ENCODE data around the gene WNT9A.
"Not testable (repeated sequence)": the region's sequence is repeated elsewhere in the genome, so short reads cannot be mapped to it uniquely, and the experiment has no call there.

WNT9A gene

GRCh38 chr1:227923353-227924167 is 24.2 kb downstream of the WNT9A start:
- DNase-seq, result no peak

GRCh38 chr1:227922501-227923352 is 25.0 kb downstream of the WNT9A start:
- no peak for DNase-seq

GRCh38 chr1:227921461-227922185 is 26.1 kb downstream of the WNT9A start:
- no peak for DNase-seq

GRCh38 chr1:227920896-227921295 is 26.8 kb downstream of the WNT9A start:
- no peak for DNase-seq

- no peak for DNase-seq
Measured at GRCh38 chr1:227920426-227920825, 27.3 kb downstream of the WNT9A start.

- peak; percentile 78 for DNase-seq
Measured at GRCh38 chr1:227919906-227920305, 27.8 kb downstream of the WNT9A start.

GRCh38 chr1:227918736-227919135 is 29.0 kb downstream of the WNT9A start:
- no peak for DNase-seq

GRCh38 chr1:227918083-227918700 is 29.5 kb downstream of the WNT9A start:
- no peak for DNase-seq

- DNase-seq, result no peak
Measured at GRCh38 chr1:227917081-227917950, 30.4 kb downstream of the WNT9A start.

GRCh38 chr1:227916655-227917054 is 31.1 kb downstream of the WNT9A start:
- no peak for DNase-seq

- DNase-seq, result peak; percentile 68
Measured at GRCh38 chr1:227915564-227916553, 31.9 kb downstream of the WNT9A start.

- no peak for DNase-seq
Measured at GRCh38 chr1:227914801-227915563, 32.8 kb downstream of the WNT9A start.

GRCh38 chr1:227913764-227914721 is 33.7 kb downstream of the WNT9A start:
- DNase-seq, result peak; percentile 54

GRCh38 chr1:227913396-227913763 is 34.4 kb downstream of the WNT9A start:
- DNase-seq, result no peak

GRCh38 chr1:227912866-227913265 is 34.9 kb downstream of the WNT9A start:
- DNase-seq, result no peak

GRCh38 chr1:227911376-227911775 is 36.4 kb downstream of the WNT9A start:
- no peak for DNase-seq

- no peak for DNase-seq
Measured at GRCh38 chr1:227910511-227911153, 37.1 kb downstream of the WNT9A start.

- DNase-seq, result not testable (repeated sequence)
Measured at GRCh38 chr1:227909923-227910328, 37.8 kb downstream of the WNT9A start.
